ENCODE data around the gene C3orf22.
A peak's percentile ranks its signal among the peaks of the same experiment; 100 is the strongest.
"Not testable (repeated sequence)": the region's sequence is repeated elsewhere in the genome, so short reads cannot be mapped to it uniquely, and the experiment has no call there.

The C3orf22 gene

DNA sequence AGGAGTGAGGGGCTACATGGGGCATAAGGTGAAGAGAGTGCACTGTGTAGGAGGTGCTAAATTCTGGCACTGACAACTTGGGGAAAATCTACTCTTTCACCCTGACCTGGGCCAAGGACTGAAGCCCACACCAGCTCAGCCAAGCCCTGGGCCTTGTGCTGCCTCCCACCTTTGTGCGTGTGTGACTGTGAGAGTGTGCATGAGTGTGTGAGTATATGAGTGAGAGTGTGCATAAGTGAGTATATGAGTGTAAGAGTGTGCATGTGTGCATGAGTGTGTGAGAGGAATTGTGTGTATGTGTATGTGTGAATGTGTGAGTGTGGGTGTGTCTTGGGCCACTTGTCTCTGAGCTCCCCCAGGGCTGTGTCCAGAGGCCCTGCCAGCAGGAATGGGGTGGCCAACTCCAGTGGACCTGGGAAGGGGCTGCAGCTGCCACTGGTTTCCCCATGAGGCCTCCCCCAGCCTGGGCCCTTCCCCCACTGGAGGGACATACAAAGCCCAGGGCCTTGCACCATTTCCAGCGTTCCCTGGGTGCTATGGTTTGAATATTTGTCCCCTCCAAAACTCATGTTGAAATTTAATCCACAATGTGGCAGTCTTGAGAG is 15.2 kb downstream of the C3orf22 start:
- no peak for DNase-seq (ENCODE audit: low spot score)
- peak; percentile 75 for FAIRE-seq

DNA sequence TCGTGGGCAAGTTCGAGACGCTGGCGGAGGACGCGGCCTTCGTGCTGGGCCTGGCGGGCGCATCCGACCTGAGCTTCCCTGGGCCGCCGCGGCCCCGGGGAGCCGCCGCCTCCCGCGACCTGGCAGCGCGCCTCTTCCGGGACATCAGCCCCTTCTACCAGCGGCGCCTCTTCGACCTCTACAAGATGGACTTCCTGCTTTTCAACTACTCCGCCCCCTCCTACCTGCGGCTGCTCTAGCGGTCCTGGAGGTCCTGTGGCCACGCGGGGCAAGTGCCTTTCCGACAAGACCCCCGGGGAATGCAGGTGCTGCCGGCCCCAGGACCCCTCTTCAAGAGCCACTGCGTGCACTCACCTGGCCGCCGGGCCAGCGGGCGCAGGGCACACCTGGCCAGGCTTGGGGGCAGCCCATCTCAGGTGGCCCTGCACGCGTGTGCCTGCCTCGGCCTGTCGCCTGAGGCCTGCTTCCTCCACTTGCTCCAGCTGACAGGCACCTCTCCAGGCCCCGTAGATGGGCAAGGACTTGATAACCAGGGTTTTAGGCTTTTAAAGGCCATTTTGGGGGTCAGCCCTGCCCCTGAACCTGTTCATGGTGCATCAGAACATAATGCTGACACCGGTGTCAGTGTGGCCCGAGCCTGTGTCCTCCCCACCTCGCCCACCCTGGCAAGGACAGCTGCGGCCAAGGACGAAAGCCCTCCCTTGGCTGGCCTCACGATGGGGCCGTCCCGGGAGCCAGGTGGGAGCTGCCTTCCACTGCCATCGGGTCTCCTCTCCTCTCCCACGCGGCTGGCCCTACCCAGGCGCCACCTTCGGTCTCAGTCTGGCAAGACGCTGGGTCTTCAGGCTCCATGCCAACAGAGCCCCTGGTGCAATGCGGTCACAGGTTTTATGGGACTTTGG is 16.1 kb downstream of the C3orf22 start:
- FAIRE-seq (peak; percentile 74), DNase-seq (ENCODE audit: low spot score) (no peak)

GRCh38 chr3:126541628-126542339 is 16.9 kb downstream of the C3orf22 start:
- DNase-seq (ENCODE audit: low spot score) (no peak), FAIRE-seq (no peak)

- no peak for FAIRE-seq
Observed at GRCh38 chr3:126540951-126541627, 17.6 kb downstream of the C3orf22 start.

DNA sequence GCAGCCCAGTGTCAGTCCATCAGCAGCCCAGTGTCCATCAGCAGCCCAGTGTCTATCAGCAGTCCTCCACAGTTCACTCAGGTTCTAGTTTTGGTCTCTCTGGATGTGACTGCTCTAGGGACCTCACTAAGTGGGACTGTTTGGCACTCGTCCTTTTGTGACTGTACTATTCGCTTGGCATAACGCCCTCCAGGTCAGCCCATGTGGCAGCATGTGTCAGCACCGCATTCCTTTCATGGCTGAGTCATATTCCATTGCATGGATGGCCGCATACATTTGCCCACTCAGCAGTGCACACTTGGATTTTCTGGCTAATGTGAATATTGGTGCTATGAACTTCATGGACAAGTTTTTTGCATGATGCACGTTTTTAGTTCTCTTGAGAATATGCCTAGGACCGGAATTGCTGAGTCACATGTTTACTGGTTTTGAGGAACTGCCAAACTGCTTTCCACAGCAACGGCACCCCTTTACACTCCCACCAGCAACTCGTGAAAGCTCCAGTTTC is 18.3 kb downstream of the C3orf22 start:
- DNase-seq (ENCODE audit: low spot score) = peak; percentile 93
- no peak for FAIRE-seq

More at GRCh38 chr3:126540951-126541627, 17.6 kb downstream of the C3orf22 start:
- DNase-seq (ENCODE audit: low spot score) = no peak

DNA sequence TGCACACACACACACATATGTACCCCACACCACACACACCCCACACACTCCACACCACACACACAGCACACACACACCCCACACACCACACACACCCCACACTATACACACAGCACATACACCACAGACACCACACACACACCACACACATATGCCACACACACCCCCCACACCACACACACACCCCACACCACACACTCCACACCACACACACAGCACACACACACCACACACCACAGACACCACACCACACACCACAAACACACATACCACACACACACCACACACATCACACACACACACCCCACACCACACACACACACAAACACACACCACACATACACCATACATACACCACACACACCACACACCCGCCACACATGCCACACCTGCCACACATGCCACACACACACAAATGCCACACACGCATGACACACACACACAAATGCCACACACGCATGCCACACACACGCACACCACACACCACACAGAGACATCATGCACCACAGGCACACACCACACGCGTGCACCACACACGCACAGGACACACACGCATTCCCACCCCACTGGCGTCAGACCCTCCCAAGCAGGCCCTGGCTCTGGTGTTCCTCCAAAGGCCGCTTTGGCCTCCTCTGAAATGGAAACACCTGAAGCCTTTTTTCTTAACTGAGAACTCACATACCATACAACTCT is 19.0 kb downstream of the C3orf22 start:
- no peak for DNase-seq (ENCODE audit: low spot score)
- peak; percentile 100 for FAIRE-seq

GRCh38 chr3:126538966-126539365 is 19.8 kb downstream of the C3orf22 start:
- no peak for FAIRE-seq

GRCh38 chr3:126538316-126538715 is 20.4 kb downstream of the C3orf22 start:
- FAIRE-seq = no peak
- no peak for DNase-seq (ENCODE audit: low spot score)

More at GRCh38 chr3:126538966-126539365, 19.8 kb downstream of the C3orf22 start:
- DNase-seq (ENCODE audit: low spot score) = no peak

DNA sequence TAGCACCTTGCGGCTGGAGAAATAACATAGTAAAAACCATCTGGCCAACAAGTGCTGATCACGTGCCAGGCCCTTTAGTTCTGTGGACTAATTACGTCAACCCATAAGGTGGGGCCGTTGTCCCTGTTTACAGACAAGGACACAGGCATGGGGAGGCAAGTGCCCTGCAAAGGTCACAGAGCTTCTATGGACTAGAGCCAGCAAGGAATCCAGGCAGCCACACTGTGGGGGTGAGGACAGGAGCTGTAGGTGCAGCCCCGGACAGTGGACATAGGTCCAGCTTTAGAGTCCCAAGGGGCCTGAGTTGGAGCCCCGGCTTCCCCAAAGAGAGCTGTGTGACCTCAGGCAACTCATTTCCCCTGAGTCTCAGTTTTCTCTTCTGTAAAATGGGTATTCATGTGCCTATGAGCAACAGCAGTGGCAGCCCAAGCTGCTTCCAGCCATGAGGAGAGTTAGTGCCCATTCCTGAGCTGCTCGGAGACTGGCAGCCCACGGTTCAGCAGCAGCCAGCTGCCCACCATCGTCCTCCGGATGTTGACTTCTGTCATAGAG is 20.9 kb downstream of the C3orf22 start:
- DNase-seq (ENCODE audit: low spot score) (no peak), FAIRE-seq (no peak)

DNA sequence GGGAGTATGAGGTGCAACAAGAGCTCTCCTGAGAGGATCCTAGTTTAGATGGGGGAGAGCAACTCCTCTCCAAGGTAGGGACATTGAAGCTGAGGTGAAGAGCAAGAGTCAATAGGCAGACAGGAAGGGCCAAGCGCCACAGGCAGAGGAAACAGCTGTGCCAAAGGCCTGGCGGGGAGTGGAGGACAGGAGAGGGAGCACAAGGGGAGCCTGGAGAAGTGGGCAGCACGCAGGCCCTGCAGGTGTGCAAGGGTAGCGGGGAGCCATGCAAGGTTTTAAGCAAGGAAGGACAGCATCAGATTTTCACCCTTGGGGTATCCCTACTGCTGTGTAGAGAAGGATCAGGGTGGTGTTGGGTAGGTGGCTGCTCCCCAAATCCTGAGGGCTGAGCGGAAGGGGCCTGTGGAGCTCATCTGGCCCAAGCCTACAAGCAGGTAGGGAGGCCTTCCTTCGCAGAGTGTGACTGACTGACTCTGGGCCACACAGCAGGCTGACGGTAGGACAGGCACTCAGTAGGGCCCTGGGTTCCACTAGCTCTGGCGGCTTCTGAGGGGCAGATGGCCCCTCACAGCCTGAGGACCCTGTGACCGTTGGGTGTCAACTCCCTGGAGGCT is 21.5 kb downstream of the C3orf22 start:
- DNase-seq (ENCODE audit: low spot score) (no peak), FAIRE-seq (no peak)

DNA sequence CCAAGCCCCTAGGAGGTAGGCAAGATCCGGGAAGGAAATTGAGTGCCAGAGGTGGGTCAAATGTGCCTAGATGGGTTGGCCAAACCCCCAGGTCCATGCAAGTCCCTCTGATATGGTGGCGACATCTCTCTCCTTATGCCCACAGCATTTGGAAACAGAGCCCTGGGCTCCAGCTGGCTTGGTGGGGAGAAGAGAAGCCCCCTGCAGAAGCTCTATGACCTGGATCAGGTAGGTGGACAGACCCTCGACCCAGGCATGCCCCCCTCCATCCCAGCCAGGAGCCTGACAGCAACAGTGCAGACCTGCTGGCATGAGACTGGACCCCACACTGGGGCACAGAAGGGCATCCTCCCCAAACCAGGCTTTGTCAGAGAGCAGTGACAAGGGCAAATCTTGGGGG is 22.6 kb downstream of the C3orf22 start:
- FAIRE-seq = no peak
- DNase-seq (ENCODE audit: low spot score) = no peak

DNA sequence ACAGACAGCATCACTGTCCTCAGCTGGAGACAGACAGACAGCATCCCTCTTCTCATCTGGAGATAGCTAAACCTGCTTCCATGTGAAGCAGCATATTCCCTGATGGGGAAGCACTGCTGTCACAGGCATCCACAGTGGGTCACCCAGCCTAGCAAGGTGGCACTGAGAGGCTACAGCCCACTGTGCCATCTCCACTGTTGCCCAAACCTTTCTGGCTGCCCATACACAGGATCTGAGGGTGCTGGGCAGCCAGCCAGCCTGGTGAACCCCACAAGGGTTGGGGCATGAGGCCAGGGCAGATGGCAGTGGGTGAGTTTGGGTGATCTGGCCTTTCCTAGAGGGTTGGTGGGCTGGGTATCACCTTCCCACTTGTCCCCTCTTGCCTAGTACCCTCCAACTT is 23.1 kb downstream of the C3orf22 start:
- FAIRE-seq (no peak), DNase-seq (ENCODE audit: low spot score) (no peak)

GRCh38 chr3:126534716-126535115 is 24.0 kb downstream of the C3orf22 start:
- not testable (repeated sequence) for FAIRE-seq; DNase-seq (ENCODE audit: low spot score)

GRCh38 chr3:126533506-126533905 is 25.2 kb downstream of the C3orf22 start:
- FAIRE-seq = no peak

GRCh38 chr3:126531051-126531330 is 27.7 kb downstream of the C3orf22 start:
- no peak for DNase-seq (ENCODE audit: low spot score)
- no peak for FAIRE-seq

More at GRCh38 chr3:126533506-126533905, 25.2 kb downstream of the C3orf22 start:
- DNase-seq (ENCODE audit: low spot score) = no peak

DNA sequence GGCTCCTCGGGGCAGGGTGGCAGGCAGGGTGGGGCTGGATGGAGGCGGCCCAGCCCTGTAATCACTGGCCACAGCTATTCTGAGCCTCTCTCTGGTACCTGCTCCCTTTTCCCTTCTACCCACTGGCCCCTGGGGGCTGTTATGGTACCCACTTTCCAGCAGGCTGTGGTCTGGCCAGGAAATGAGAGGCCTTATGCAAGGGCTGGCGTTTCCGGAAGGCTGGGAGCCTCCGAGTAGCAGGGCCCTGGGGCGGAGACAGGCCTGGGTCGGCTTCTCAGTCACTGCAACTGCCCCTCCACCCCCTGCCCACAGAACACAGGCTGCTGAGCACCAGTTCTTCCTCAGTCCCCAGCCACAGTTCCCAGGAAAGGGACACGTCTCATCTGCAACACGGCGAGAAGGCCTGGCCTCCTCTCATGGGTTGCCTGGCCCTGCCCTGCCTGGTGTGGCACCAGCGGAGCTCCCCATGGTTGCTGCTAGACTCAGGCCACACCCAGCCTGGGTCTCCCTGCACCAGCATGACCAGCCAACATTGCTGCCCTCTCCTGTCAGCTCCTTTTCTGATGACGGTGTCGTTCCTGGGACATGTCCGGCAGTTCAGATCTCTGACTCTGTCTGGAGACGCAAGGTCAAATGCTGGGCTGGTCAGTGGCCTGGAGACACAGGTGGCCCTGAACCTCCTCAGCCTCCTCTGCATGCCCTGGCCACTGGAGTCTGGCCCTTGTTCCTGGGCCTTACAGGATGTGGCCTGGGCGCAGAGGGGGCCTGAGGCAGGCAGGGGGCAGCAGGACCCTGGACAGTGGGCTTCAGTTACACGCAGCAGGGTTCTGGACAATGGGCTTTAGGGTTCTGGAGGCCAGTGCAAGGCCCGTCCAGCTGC is 28.3 kb downstream of the C3orf22 start:
- FAIRE-seq (peak; percentile 75), DNase-seq (ENCODE audit: low spot score) (no peak)

- FAIRE-seq (no peak), DNase-seq (ENCODE audit: low spot score) (no peak)
Observed at GRCh38 chr3:126529585-126530170, 29.1 kb downstream of the C3orf22 start.

DNA sequence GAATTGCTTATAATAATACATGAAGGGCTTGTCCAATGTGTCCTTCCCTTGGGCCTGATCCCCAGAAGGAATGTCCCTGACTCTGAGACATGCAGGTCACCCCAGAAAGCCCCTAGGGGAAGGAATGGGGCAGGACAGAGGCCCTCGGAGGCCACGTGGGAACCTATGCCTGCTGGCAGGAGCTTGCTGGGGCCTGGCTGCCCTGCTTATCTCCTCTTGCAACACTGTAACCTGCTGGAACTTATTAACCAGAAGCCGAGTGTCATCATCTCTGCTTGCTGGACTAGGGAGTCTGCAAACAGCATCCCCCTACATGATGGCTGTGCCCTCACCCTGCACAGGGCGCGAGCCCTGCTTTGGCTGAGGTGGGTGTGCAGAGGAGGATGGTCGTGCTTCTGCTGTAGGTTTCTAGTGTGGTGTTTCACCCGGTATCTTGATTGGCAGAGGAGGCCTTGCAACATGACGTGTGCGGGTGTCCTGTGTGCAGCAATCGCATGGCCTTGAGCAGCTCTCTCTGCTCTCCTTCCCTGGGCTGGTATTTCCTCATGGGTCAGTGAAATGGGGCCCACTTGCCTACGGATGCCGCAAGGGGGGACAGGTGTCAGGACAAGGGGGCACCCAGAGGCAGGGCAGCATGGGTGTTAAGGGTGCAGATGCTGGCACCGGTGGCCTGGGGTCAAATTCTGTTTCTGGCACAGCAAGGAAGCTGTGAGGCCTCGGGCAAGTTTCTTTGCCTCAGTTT is 29.8 kb downstream of the C3orf22 start:
- DNase-seq (ENCODE audit: low spot score) = no peak
- peak; percentile 44 for FAIRE-seq

Measured in urothelium cell line (cell line).